IgD-negative memory B cell (primary cell): ENCODE data around the gene RAB11FIP2. TPM values are rescaled to one million over a fixed set of nuclear protein-coding genes. Genes with fewer than 3 reads are reported as not detected.

ENCODE experiments used
- H3K27ac Mint-ChIP-seq, 3 donors: one replicate each; pipeline ENCODE4 v1.8.0; 2020 to 2022; ENCODE audit warnings: mild to moderate bottlenecking in 3 of 3, mixed read lengths in 3 of 3, moderate library complexity in 1 of 3
- H3K27me3 Mint-ChIP-seq: one replicate; pipeline ENCODE4 v1.8.0; 2021; ENCODE audit warnings: mixed read lengths
- H3K36me3 Mint-ChIP-seq: one replicate; pipeline ENCODE4 v1.8.0; 2020; ENCODE audit warnings: mild to moderate bottlenecking, mixed read lengths
- H3K4me1 Mint-ChIP-seq, 3 donors: one replicate each; pipeline ENCODE4 v1.8.0; 2020 to 2022; ENCODE audit warnings: mixed read lengths in 3 of 3, mild to moderate bottlenecking in 1 of 3
- H3K4me3 Mint-ChIP-seq, 4 donors: one replicate each; pipeline ENCODE4 v1.8.0; 2020 to 2022; ENCODE audit warnings: mild to moderate bottlenecking in 4 of 4, mixed read lengths in 4 of 4, moderate library complexity in 3 of 4
- H3K9me3 Mint-ChIP-seq, 3 donors: one replicate each; pipeline ENCODE4 v1.8.0; 2020 to 2021; ENCODE audit warnings: mixed read lengths in 3 of 3, mild to moderate bottlenecking in 1 of 3
- polyA plus RNA-seq: library from polyadenylated mRNA; unstranded; fragments of 300-500 nt; fragmentation: Illumina TruSeq; gene quantifications from one replicate; pipeline ENCODE4 v1.2.3, GENCODE V29; 2021

Gene RAB11FIP2
- polyA plus RNA-seq, 1 donor from 2014 or later, result 14.3 TPM

DNA sequence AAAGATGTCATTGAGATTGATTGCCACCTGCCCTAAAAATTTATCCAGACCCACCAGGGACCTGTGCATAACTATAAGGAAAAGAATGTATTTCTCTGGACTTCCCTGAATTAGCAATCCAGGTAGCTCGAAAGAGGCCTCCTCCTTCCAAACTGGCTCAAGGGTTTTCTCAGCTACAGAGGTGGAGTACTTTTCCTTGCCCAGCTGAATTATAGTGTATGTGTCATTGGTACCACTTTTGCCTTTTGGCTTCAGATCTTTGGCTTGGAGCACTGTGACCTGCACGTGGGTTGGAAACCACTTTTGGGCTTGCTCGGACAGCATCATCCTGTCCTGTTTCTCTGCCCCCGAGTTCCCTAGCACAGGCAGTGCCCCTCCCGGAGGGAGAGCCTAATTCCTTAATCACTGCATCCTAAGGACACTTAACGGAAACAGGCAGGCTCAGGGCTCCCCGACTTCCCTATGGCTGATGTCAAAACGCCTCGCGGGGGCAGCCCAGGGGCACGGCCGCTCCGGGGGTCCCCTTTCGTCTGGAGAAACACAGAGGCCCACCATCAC is 825 bp downstream of the RAB11FIP2 start:
- Mint-ChIP-seq H3K36me3 (no peaks in the 10 kb centered on the region), H3K4me1 (peaks cover 23 to 28% (median 26%) of the 10 kb centered on the region in 3 donors), H3K9me3 (no peaks in the 10 kb centered on the region), H3K27me3 (no peaks in the 10 kb centered on the region), H3K4me3 (peak overlapping the region; percentile 88 to 96 (median 91)), H3K27ac (peak overlapping the region; percentile 49 to 94 (median 73))

GRCh38 chr10:118045158-118045836 is 1.4 kb downstream of the RAB11FIP2 start:
- H3K27me3 Mint-ChIP-seq, result no peaks in the 10 kb centered on the region
- no peaks in the 10 kb centered on the region for H3K36me3 Mint-ChIP-seq
- H3K4me1 Mint-ChIP-seq, result peaks cover 23 to 32% (median 26%) of the 10 kb centered on the region in 3 donors
- H3K9me3 Mint-ChIP-seq, result no peaks in the 10 kb centered on the region
- peak overlapping the region in 2 of 3 donors; percentile 49 to 94 for H3K27ac Mint-ChIP-seq
- peak overlapping the region; percentile 88 to 96 (median 91) for H3K4me3 Mint-ChIP-seq

GRCh38 chr10:118042827-118043242 is 3.9 kb downstream of the RAB11FIP2 start:
- peak overlapping the region in 1 of 4 donors; percentile 10 for H3K4me3 Mint-ChIP-seq
- H3K27me3 Mint-ChIP-seq, result no peaks in the 10 kb centered on the region
- H3K4me1 Mint-ChIP-seq, result peaks cover 24 to 32% (median 26%) of the 10 kb centered on the region in 3 donors
- H3K9me3 Mint-ChIP-seq, result no peaks in the 10 kb centered on the region
- no peak overlapping the region for H3K27ac Mint-ChIP-seq
- H3K36me3 Mint-ChIP-seq, result no peaks in the 10 kb centered on the region

- no peaks in the 10 kb centered on the region for H3K36me3 Mint-ChIP-seq
- H3K4me3 Mint-ChIP-seq, result peak overlapping the region in 1 of 4 donors; percentile 10
- H3K9me3 Mint-ChIP-seq, result no peaks in the 10 kb centered on the region
- H3K27me3 Mint-ChIP-seq, result no peaks in the 10 kb centered on the region
- no peak overlapping the region for H3K27ac Mint-ChIP-seq
- H3K4me1 Mint-ChIP-seq, result peaks cover 24 to 32% (median 26%) of the 10 kb centered on the region in 3 donors
These were observed 4.4 kb downstream of the RAB11FIP2 start for GRCh38 chr10:118042336-118042735.

GRCh38 chr10:118041316-118041715 is 5.4 kb downstream of the RAB11FIP2 start:
- Mint-ChIP-seq H3K4me1 (peaks cover 24 to 32% (median 24%) of the 10 kb centered on the region in 3 donors), H3K9me3 (no peaks in the 10 kb centered on the region), H3K27ac (no peak overlapping the region)

DNA sequence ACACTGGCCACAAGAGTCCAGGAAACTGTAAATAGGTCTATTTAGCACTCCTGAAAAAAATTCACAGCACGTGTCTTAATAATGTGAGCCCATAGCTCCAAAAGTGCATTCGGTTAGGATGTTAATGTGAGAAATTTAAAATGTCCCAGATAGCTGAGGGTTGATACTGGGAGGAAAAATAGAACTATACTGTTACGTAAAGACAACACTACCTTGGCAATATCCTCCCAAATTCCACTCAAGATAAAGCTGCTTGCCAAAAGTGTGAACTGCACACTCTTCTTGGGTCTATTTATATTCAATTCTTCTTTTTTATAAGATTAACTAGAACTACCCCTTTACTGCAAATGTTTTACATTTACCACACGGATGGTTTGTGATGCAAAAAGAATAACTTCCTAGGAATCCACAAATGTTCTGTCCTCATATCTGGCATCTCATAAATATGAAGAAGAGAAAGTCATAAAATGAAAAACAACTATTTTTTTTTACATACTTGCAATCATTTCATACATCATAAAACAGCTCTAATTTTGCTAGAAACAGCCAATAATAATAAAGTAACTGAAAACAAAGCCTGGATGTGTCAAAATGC is 10.4 kb downstream of the RAB11FIP2 start:
- H3K36me3 Mint-ChIP-seq, result peaks cover 10% of the 10 kb centered on the region
- no peak overlapping the region for H3K4me3 Mint-ChIP-seq
- no peaks in the 10 kb centered on the region for H3K9me3 Mint-ChIP-seq
- H3K27ac Mint-ChIP-seq, result no peak overlapping the region
- peaks cover 1 to 8% (median 2%) of the 10 kb centered on the region in 3 donors for H3K4me1 Mint-ChIP-seq
- no peaks in the 10 kb centered on the region for H3K27me3 Mint-ChIP-seq

More at GRCh38 chr10:118041316-118041715, 5.4 kb downstream of the RAB11FIP2 start:
- H3K4me3 Mint-ChIP-seq, result no peak overlapping the region
- H3K36me3 Mint-ChIP-seq, result no peaks in the 10 kb centered on the region
- no peaks in the 10 kb centered on the region for H3K27me3 Mint-ChIP-seq

DNA sequence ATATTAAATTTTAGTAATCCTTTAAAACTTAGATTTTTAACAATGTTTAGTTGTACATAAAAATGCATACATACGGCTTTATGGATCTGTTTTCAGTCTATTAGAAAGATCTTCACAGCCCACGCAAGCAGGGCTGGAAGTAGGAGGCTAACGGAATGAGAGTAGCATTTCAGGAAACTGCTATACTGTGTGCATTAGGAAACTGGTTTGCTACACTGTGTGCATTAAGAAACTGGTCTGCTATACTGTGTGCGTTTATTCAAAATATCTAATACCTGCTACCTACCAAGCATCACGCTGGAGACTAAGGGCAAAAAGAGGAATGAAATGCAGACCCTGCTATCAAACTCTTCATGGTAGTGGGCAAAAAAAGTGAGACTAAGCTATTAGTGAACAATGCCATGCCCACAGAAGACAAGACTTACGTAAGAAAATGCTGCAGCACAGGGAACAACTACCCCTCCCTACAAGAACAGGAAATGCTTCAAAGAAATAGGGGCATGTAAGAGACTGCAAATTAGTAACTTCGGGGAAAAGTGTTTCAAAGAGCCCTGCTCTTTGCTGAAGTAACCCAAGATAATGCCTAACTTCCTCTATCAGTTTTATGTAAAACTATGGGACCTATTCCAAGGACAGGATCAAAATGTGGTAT is 11.3 kb downstream of the RAB11FIP2 start:
- Mint-ChIP-seq H3K27me3 (no peaks in the 10 kb centered on the region), H3K9me3 (no peaks in the 10 kb centered on the region), H3K27ac (no peak overlapping the region), H3K4me1 (peaks cover 2 to 5% (median 3%) of the 10 kb centered on the region in 3 donors), H3K4me3 (no peak overlapping the region), H3K36me3 (peaks cover 11% of the 10 kb centered on the region)

DNA sequence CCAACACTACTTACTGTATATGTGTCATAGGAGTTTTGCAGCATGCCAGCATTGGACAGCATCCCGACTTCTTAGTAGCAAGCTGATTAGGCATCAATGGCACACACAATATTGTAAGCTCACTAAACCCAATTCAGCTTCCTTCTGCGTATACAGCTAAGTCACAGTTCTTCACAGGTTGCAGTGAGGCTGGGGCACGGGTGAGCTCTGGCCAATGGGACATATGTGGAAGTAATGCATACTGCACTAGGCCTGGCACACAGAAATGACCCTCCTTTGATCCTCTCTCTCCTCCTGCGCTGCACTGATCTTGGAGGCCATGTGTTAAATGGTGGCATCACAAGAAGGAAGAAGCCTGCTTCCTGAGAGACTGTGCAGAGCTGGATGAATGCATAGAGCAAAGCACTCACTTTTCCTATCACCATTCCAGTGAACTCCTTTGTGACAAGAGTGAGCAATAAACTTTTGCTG is 11.9 kb downstream of the RAB11FIP2 start:
- Mint-ChIP-seq H3K36me3 (peaks cover 11% of the 10 kb centered on the region), H3K27me3 (no peaks in the 10 kb centered on the region), H3K4me1 (peaks cover 2 to 4% (median 3%) of the 10 kb centered on the region in 3 donors), H3K27ac (no peak overlapping the region), H3K9me3 (no peaks in the 10 kb centered on the region), H3K4me3 (no peak overlapping the region)

- Mint-ChIP-seq H3K27me3 (no peaks in the 10 kb centered on the region), H3K27ac (peak overlapping the region in 1 of 3 donors; percentile 78), H3K36me3 (peaks cover 11% of the 10 kb centered on the region), H3K9me3 (no peaks in the 10 kb centered on the region), H3K4me3 (no peak overlapping the region), H3K4me1 (peaks cover 3 to 8% (median 5%) of the 10 kb centered on the region in 3 donors)
These were observed 12.8 kb downstream of the RAB11FIP2 start for GRCh38 chr10:118033905-118034304.

DNA sequence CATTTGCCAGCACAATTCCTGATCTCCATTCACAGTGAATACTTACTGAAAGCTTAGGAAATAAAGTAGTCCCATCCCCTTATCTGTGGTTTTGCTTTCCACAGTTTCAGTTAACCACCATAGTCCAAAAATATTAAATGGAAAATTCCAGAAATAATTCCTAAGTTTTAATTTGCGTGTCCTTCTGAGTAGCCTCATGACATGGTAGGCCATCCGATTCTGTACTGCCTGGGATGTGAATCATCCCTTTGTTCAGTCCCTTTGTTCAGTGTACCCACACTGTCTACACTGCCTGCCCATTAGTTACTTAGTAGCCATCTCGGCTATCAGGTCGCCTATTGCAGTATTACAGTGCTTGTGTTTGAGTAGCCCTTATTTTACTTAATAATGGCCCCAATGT is 14.2 kb downstream of the RAB11FIP2 start:
- H3K27ac Mint-ChIP-seq, result no peak overlapping the region
- peaks cover 11% of the 10 kb centered on the region for H3K36me3 Mint-ChIP-seq
- no peak overlapping the region for H3K4me3 Mint-ChIP-seq
- no peaks in the 10 kb centered on the region for H3K9me3 Mint-ChIP-seq
- peaks cover 3 to 8% (median 8%) of the 10 kb centered on the region in 3 donors for H3K4me1 Mint-ChIP-seq
- H3K27me3 Mint-ChIP-seq, result no peaks in the 10 kb centered on the region

- H3K4me3 Mint-ChIP-seq, result no peak overlapping the region
- peaks cover 3 to 8% (median 8%) of the 10 kb centered on the region in 3 donors for H3K4me1 Mint-ChIP-seq
- H3K36me3 Mint-ChIP-seq, result peaks cover 11% of the 10 kb centered on the region
- no peaks in the 10 kb centered on the region for H3K27me3 Mint-ChIP-seq
- H3K27ac Mint-ChIP-seq, result no peak overlapping the region
- no peaks in the 10 kb centered on the region for H3K9me3 Mint-ChIP-seq
These were observed 15.2 kb downstream of the RAB11FIP2 start for GRCh38 chr10:118031351-118032075.

DNA sequence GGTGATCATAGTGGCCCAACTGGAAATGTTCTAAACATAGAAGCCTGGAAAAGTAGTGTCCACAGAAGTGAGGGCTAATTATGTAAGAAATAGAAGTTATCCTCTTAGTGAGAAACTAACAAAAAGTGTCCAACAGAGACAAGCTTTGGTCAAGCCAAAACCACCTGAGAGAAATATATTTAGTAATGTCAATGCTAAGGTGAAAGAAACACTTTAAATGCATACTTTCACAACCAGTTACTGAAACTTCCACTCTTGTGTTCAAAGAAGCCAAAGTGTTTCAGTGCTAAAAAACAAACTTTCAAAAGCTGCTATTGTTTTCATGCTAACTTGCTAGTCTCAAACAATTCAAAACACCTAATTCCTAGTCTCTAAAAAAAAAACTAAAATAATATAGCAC is 18.1 kb downstream of the RAB11FIP2 start:
- H3K9me3 Mint-ChIP-seq, result no peaks in the 10 kb centered on the region
- H3K4me3 Mint-ChIP-seq, result peak overlapping the region in 1 of 4 donors; percentile 27
- H3K27ac Mint-ChIP-seq, result no peak overlapping the region
- no peaks in the 10 kb centered on the region for H3K27me3 Mint-ChIP-seq
- H3K4me1 Mint-ChIP-seq, result peaks cover 3 to 8% (median 5%) of the 10 kb centered on the region in 3 donors
- peaks cover 6% of the 10 kb centered on the region for H3K36me3 Mint-ChIP-seq

DNA sequence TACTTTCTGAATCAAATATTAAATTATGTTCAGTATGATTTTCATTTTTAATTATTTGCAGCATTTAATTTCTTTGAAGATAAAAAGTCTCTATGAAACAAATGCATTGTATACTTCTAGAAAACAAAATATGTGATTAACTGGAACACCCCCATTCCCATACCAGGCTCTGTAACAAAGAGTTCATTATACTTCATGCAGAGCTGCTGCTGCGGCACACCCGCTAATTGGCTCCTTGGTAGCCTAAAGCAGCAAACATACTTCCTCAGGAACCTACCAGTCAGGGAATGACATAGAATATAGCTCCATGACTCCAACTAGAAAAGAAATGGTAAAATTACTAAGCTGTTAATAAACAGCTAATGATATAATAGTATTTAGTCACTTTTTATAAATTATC is 19.3 kb downstream of the RAB11FIP2 start:
- Mint-ChIP-seq H3K9me3 (no peaks in the 10 kb centered on the region), H3K36me3 (peaks cover 4% of the 10 kb centered on the region), H3K4me1 (peaks cover 3 to 8% (median 5%) of the 10 kb centered on the region in 3 donors), H3K27ac (no peak overlapping the region), H3K27me3 (no peaks in the 10 kb centered on the region), H3K4me3 (no peak overlapping the region)

- no peaks in the 10 kb centered on the region for H3K27me3 Mint-ChIP-seq
- no peaks in the 10 kb centered on the region for H3K9me3 Mint-ChIP-seq
- H3K4me1 Mint-ChIP-seq, result peaks cover 3 to 8% (median 5%) of the 10 kb centered on the region in 3 donors
- H3K4me3 Mint-ChIP-seq, result no peak overlapping the region
- peaks cover 4% of the 10 kb centered on the region for H3K36me3 Mint-ChIP-seq
- H3K27ac Mint-ChIP-seq, result no peak overlapping the region
These were observed 19.8 kb downstream of the RAB11FIP2 start for GRCh38 chr10:118026936-118027335.
